ENCODE data around the gene MYZAP.

Gene MYZAP

GRCh38 chr15:57667171-57667849, 75.6 kb downstream of the MYZAP start:
- DNase-seq, result no peak

GRCh38 chr15:57668016-57668415, 76.3 kb downstream of the MYZAP start:
- no peak for DNase-seq

GRCh38 chr15:57671636-57672035, 79.9 kb downstream of the MYZAP start:
- DNase-seq, result no peak

- DNase-seq, result no peak
Measured at GRCh38 chr15:57675481-57676181, 83.9 kb downstream of the MYZAP start.

GRCh38 chr15:57676585-57676984, 84.9 kb downstream of the MYZAP start:
- DNase-seq, result no peak

GRCh38 chr15:57677204-57677603, 85.5 kb downstream of the MYZAP start:
- DNase-seq, result no peak

GRCh38 chr15:57680021-57680420, 88.3 kb downstream of the MYZAP start:
- no peak for DNase-seq

- no peak for DNase-seq
Measured at GRCh38 chr15:57681011-57681410, 89.3 kb downstream of the MYZAP start.

GRCh38 chr15:57683481-57683880, 91.8 kb downstream of the MYZAP start:
- DNase-seq, result no peak

GRCh38 chr15:57684491-57685151, 92.9 kb downstream of the MYZAP start:
- DNase-seq, result peak; percentile 34

GRCh38 chr15:57685306-57686095, 93.8 kb downstream of the MYZAP start:
- DNase-seq, result no peak

- DNase-seq, result no peak
Measured at GRCh38 chr15:57686657-57687056, 95.0 kb downstream of the MYZAP start.

- DNase-seq, result no peak
Measured at GRCh38 chr15:57690341-57690966, 98.8 kb downstream of the MYZAP start.

- no peak for DNase-seq
Measured at GRCh38 chr15:57691082-57691481, 99.4 kb downstream of the MYZAP start.

- no peak for DNase-seq
Measured at GRCh38 chr15:57692709-57693108, 101.0 kb downstream of the MYZAP start.

GRCh38 chr15:57694279-57694678, 102.6 kb downstream of the MYZAP start:
- DNase-seq, result no peak

GRCh38 chr15:57696146-57696545, 104.4 kb downstream of the MYZAP start:
- DNase-seq, result no peak

- no peak for DNase-seq
Measured at GRCh38 chr15:57697588-57697987, 105.9 kb downstream of the MYZAP start.

- DNase-seq, result no peak
Measured at GRCh38 chr15:57698243-57698642, 106.5 kb downstream of the MYZAP start.

- DNase-seq, result no peak
Measured at GRCh38 chr15:57698991-57699390, 107.3 kb downstream of the MYZAP start.

GRCh38 chr15:57703387-57703786, 111.7 kb downstream of the MYZAP start:
- DNase-seq, result peak; percentile 54

GRCh38 chr15:57704441-57704840, 112.7 kb downstream of the MYZAP start:
- DNase-seq, result no peak

All from DMS79 (cell line).